ENCODE results near the gene MICAL2. TPM values are rescaled to one million over a fixed set of nuclear protein-coding genes. Genes with fewer than 3 reads are reported as not detected.

Gene MICAL2
- total RNA-seq, 1 experiment from 2014 or later = 314 TPM

- peak; percentile 88 for DNase-seq (ENCODE audit: low read depth)
Measured at GRCh38 chr11:12200991-12201985, 90.9 kb downstream of the MICAL2 start.

GRCh38 chr11:12202661-12203310 lies 92.4 kb downstream of the MICAL2 start:
- no peak for DNase-seq (ENCODE audit: low read depth)

- DNase-seq (ENCODE audit: low read depth) = no peak
Measured at GRCh38 chr11:12204506-12204905, 94.1 kb downstream of the MICAL2 start.

DNA sequence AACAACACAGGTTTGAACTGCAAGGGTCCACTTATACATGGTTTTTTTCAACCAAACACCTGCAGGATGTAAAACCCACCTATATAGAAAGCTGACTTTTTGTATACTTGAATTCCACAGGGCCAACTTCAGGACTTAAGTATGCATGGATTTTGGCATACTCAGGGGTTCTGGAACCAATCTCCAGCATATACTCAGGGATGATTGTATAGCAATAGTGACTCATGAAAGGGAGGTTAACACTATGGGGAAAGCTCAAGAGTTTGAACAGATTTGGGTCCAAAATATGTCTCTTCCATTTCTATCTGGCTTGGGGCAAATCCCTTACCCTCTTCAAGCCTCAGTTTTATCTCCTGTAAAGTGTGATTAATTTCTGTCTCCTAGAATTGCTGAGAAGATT lies 94.9 kb downstream of the MICAL2 start:
- peak; percentile 54 for DNase-seq (ENCODE audit: low read depth)

DNA sequence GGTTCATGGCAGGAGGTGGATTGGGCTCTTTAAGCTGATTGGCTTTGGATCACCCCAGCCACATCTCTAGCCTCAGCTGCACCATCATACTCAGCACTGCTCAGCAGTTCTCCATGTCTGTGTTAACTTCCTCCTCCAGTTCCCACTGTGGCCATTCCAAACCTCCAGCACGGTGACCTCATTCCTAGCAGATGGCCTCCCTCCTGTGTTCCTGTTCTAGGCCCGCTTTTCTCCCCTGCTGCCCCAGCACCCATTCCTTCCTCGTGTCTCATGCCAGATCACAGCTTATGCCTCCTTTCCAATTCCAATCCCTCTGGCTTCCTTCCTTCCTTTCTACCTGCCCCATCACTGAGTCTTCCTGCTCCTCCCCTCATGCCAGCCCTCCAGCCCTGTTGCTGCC lies 96.1 kb downstream of the MICAL2 start:
- DNase-seq (ENCODE audit: low read depth) = peak; percentile 61

DNA sequence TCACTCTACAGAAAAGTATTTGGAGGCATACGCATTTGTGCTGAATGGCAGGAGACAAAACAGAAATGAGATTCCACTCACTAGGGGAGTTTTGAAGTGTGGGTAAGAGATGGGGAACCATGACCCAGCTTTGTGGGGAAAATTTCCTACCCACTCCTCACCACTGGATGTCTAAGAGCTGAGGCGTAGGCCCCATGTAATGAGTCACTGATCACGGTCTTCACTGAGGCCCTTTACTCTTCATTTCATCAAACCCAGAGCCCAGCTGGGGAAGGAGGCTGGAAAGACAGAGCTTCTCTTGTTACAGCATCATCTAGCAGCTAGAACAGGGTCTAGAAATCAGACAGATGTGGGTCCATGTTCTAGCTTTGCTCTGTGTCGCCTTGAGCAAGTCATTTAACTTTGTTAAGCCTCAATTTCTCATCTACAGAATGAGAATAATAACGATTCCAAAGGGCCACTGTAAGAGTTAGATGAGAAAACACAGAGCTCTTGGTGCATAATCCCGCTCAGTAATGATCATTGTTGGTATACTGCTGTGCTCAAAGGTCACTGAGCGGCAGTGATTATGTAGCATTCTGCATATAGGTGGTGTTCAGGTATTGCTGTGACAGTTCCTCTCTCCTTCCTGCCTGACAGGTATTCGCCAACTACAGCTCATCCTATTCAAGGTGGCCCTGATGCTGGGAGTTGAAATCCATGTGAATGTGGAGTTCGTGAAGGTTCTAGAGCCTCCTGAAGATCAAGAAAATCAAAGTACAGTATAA lies 97.2 kb downstream of the MICAL2 start:
- peak; percentile 95 for DNase-seq (ENCODE audit: low read depth)

DNA sequence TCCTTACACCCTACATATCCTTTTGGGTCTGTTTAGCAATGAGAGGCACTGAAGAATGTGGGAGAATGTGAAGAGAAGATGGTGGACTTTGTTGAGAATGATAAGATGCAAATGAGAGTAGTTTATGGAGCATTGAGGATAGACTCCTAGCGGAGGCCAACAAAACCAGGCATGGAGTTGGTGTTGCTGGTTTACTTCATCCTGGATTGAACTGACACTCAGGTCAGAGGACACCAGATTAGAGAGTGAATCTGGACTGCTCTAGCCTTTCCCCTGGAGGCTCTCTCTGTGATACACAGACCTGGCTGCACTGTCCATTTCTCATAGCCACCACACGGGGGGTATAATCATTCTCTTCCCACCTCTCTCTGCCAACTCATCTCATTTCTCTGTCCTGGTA lies 98.7 kb downstream of the MICAL2 start:
- no peak for DNase-seq (ENCODE audit: low read depth)

GRCh38 chr11:12210200-12210599 lies 99.8 kb downstream of the MICAL2 start:
- no peak for DNase-seq (ENCODE audit: low read depth)

GRCh38 chr11:12211331-12212065 lies 101.1 kb downstream of the MICAL2 start:
- no peak for DNase-seq (ENCODE audit: low read depth)

DNA sequence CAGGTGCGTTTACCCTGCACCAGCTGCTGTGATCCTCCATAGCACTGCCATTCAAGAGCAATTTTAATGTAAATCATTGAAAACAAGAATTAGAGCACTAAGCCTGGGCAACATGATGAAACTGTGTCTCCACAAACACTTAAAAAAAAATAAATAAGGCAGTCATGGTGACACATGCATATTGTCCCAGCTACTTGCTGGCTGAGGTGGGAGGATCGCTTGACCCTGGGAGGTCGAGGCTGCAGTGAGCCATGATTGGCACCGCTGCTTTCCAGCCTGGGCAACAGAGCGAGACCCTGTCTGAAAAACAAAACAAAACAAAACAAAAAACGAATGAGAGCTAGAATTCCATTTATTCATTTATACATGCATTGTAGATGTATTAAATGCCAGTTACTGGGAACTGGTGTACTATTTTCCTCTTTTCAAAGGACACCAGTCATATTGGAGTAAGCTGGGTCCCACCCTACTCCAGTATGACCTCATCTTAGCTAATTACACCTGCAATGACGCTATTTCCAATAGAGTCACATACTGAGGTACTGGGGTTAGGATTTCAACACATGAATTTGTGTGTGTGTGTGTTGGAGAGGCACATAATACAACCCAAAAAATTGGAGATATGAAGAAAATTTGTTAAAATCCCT lies 101.9 kb downstream of the MICAL2 start:
- DNase-seq (ENCODE audit: low read depth) = no peak

- no peak for DNase-seq (ENCODE audit: low read depth)
Measured at GRCh38 chr11:12212821-12213185, 102.4 kb downstream of the MICAL2 start.

DNA sequence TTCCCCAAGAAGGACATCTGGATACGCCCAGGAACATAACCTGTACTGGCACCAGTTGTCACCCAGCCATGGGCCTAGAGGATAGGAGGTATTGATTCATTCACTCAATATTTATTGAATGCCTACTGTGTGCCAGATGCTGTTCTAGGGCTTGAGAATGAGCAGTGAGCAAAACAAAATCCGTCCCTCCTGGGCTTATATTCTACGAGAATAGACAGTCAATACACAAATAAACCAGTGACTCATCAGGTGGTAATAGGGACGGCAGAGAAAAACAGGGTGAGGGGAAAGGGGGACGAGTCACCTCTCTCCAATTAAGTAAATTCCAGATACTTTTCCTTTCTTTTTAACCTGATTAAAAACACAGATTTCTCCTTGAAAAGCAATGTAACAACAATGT lies 103.5 kb downstream of the MICAL2 start:
- DNase-seq (ENCODE audit: low read depth) = peak; percentile 86

DNA sequence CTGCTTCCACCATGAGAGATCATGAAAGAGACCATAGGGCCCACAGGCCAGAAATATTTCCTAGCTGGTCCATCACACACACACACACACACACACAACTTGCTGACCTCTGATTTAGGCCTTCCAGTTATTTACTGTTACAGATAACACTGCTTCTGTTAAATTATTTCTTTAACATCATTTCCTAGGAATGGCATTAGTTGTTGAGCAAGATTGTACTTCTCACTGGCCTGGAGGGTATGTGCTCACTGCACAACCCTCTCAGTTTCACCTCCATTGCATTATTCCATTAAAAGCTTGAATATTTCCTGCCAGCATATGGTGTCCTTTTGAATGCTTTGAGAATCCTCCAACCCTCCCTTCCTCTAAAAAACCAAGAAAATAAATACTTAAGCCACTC lies 104.4 kb downstream of the MICAL2 start:
- no peak for DNase-seq (ENCODE audit: low read depth)

GRCh38 chr11:12215181-12215593 lies 104.8 kb downstream of the MICAL2 start:
- DNase-seq (ENCODE audit: low read depth) = no peak

DNA sequence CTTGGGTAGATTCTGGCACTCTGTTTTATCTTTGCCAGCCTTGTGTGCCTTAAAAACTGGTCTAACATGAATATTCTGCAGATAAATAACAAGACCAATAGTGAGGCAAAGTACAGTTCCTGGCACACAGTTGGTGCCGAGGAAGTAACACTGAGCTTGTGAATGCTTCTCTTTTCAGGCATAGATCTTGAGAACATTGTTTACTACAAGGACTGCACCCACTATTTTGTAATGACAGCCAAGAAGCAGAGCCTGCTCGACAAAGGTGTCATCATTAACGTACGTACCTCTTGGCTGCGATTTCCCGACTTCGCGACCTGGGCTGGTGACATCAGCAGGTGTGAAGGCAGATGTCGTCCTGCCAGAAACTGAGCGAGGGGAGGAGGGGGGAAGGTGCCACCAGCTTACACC lies 105.7 kb downstream of the MICAL2 start:
- no peak for DNase-seq (ENCODE audit: low read depth)

- DNase-seq (ENCODE audit: low read depth) = peak; percentile 51
Measured at GRCh38 chr11:12216671-12217374, 106.4 kb downstream of the MICAL2 start.

DNA sequence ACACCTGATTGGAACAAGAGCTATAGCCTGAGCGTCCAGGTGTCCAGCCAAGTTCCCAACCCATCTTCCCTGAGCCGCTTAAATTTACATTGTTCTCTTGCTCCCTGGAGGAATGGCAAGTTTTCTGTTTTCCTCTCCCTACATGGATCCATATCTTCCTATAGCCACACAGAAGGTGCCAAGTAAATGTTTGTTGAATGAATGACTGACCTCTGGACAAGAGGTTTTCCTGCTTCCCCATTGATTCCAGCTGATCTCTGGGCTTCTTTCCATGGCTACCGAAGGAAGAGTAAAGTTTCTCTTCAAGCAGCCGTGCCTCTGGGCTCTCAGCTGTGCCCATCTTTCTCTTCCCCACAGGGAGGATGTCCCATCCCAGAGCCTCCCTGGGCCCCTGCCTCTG lies 107.5 kb downstream of the MICAL2 start:
- no peak for DNase-seq (ENCODE audit: low read depth)

DNA sequence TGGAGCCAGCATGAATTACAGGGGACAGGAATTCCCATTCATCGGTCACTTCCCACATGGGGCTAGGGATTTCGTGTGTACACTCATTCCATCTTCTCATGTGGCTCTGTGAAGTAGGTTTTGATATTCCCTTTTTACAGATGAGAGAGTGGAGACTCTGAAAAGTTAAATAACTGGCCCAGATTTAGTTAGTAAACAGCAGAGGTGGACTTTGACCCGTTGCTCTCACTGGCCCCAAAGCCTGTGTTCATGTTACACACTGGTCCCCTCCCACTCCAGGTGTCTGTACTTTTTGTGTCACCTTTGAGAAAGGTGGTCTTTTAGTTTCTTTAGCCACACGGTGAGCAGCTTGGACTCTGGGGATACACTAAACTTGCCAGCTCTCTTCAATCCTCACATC lies 108.5 kb downstream of the MICAL2 start:
- DNase-seq (ENCODE audit: low read depth) = no peak

DNA sequence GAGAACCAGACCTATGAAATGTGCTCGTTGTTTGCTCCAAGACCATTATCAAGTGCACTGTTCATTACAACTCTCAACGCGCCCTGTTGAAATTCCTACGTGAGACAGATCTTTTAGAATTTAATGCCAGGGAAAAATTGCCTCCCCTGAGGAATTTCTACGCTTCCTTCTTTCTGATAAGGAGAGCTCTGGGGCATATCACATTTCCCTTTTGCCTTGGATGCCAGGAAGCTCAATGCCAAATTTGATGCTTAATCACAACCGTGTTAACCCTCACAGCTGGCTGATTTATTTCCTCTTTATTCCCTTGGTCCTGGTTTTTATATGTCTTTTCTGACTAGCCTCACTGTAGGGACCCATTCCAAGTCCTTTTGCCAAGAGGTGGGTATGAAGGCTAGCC lies 109.4 kb downstream of the MICAL2 start:
- DNase-seq (ENCODE audit: low read depth) = peak; percentile 60

DNA sequence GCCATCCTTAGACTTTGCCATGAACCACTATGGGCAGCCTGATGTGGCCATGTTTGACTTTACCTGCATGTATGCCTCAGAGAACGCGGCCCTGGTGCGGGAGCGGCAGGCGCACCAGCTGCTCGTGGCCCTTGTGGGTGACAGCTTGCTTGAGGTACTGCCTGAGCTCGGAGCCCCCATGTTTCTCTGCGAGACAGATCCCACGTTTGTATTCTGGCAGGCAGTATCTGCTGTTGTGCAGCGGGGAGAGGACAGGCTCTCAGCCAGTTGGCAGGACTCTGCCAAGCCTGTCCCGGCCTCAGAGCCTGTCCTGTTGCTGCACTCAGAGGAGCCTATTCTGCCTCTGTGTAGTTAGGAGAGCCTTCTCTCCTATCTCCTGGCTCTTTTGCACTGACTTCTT lies 109.9 kb downstream of the MICAL2 start:
- DNase-seq (ENCODE audit: low read depth) = no peak

All from HT1080 (cell line).